Measurements from ENCODE around the gene MRPL52.

- no peak for TF ChIP-seq SUZ12 (IDR thresholded peaks at IDR 0.05; ENCODE audit: extremely low read depth, insufficient read depth, insufficient read length)
- no peak for TF ChIP-seq ZNF274 (IDR thresholded peaks at IDR 0.05; ENCODE audit: low read depth, low read length)
Measured at GRCh38 chr14:22854963-22855724, 25.5 kb downstream of the MRPL52 start.
